IPS DF 6.9 (cell line): ENCODE data around the gene USP2.

Experiments used
- DNase-seq: peaks from one replicate; pipeline ENCODE4 v3.0.0-alpha.2; 2013; ENCODE audit warnings: low read depth, low spot score
- H3K27ac ChIP-seq: one replicate; pipeline ENCODE4 v1.5.1; 2013; ENCODE audit warnings: low read length, control low read depth
- H3K27me3 ChIP-seq: 2 replicates; pipeline ENCODE4 v1.6.1; 2013; ENCODE audit warnings: mild to moderate bottlenecking, low read length; ENCODE audit not compliant: control insufficient read depth, insufficient read depth
- H3K36me3 ChIP-seq: 2 replicates; pipeline ENCODE4 v1.6.1; 2013; ENCODE audit warnings: low read length; ENCODE audit not compliant: control insufficient read depth, insufficient read depth
- H3K4me1 ChIP-seq: 2 replicates; pipeline ENCODE4 v1.6.1; 2013; ENCODE audit warnings: low read length; ENCODE audit not compliant: control insufficient read depth, insufficient read depth
- H3K4me3 ChIP-seq: 2 replicates; pipeline ENCODE4 v1.5.1; 2013; ENCODE audit warnings: mild to moderate bottlenecking, low read length
- H3K9me3 ChIP-seq: 2 replicates; pipeline ENCODE4 v1.6.1; 2013; ENCODE audit warnings: low read length, inconsistent platforms; ENCODE audit not compliant: control insufficient read depth, insufficient read depth
- WGBS: extraction: QIAGEN DNeasy Blood & Tissue Kit; methylation state at CpG from one replicate; pipeline ENCODE4 v1.1.7; 2013; ENCODE audit warnings: mixed read lengths, missing lambda C conversion rate; ENCODE audit not compliant: insufficient read length, insufficient coverage; 5-methylcytosine and 5-hydroxymethylcytosine counted together

Gene USP2

GRCh38 chr11:119371067-119371601 is 10.4 kb downstream of the USP2 start:
- H3K4me3 ChIP-seq: no peak overlapping the region

GRCh38 chr11:119370486-119371046 is 10.9 kb downstream of the USP2 start:
- Histone ChIP-seq H3K4me3 (no peak overlapping the region), H3K36me3 (no peaks in the 10 kb centered on the region), H3K4me1 (peaks cover under 1% of the 10 kb centered on the region; the same call in 1 of the 2 replicates), H3K9me3 (no peaks in the 10 kb centered on the region), H3K27ac (no peak overlapping the region), H3K27me3 (no peaks in the 10 kb centered on the region)
- no CpG with 5 or more reads among the region's 8 CpGs for WGBS
- no peak for DNase-seq

More at GRCh38 chr11:119371067-119371601, 10.4 kb downstream of the USP2 start:
- no CpG with 5 or more reads among the region's 8 CpGs for WGBS
- H3K27me3 ChIP-seq: no peaks in the 10 kb centered on the region
- H3K27ac ChIP-seq: no peak overlapping the region
- DNase-seq: no peak
- no peaks in the 10 kb centered on the region for H3K36me3 ChIP-seq
- H3K4me1 ChIP-seq: peaks cover 3% of the 10 kb centered on the region; the same call in 1 of the 2 replicates
- H3K9me3 ChIP-seq: no peaks in the 10 kb centered on the region

GRCh38 chr11:119369132-119369925 is 12.2 kb downstream of the USP2 start:
- H3K4me1 ChIP-seq: peaks cover 2% of the 10 kb centered on the region; the same call in 1 of the 2 replicates
- H3K4me3 ChIP-seq: no peak overlapping the region
- no CpG with 5 or more reads among the region's 13 CpGs for WGBS
- peaks cover 5% of the 10 kb centered on the region; the same call in 1 of the 2 replicates for H3K27me3 ChIP-seq
- no peaks in the 10 kb centered on the region for H3K36me3 ChIP-seq
- H3K9me3 ChIP-seq: no peaks in the 10 kb centered on the region
- no peak for DNase-seq
- H3K27ac ChIP-seq: no peak overlapping the region

- no peak overlapping the region for H3K4me3 ChIP-seq
- peaks cover 4% of the 10 kb centered on the region for H3K4me1 ChIP-seq
- H3K9me3 ChIP-seq: no peaks in the 10 kb centered on the region
- H3K27me3 ChIP-seq: peaks cover 8% of the 10 kb centered on the region; the same call in 1 of the 2 replicates
- no peaks in the 10 kb centered on the region for H3K36me3 ChIP-seq
- WGBS: no CpG with 5 or more reads among the region's 17 CpGs
- no peak overlapping the region for H3K27ac ChIP-seq
- no peak for DNase-seq
Measured at GRCh38 chr11:119368121-119369034, 13.1 kb downstream of the USP2 start.

- DNase-seq: no peak
- H3K27ac ChIP-seq: no peak overlapping the region
Measured at GRCh38 chr11:119367661-119368120, 13.8 kb downstream of the USP2 start.

GRCh38 chr11:119366690-119367620 is 14.5 kb downstream of the USP2 start:
- no peak for DNase-seq
- Histone ChIP-seq H3K27me3 (peaks cover 14% of the 10 kb centered on the region; the same call in 1 of the 2 replicates), H3K4me3 (no peak overlapping the region), H3K36me3 (no peaks in the 10 kb centered on the region), H3K4me1 (peaks cover 6% of the 10 kb centered on the region), H3K27ac (no peak overlapping the region), H3K9me3 (no peaks in the 10 kb centered on the region)
- WGBS: no CpG with 5 or more reads among the region's 11 CpGs

More at GRCh38 chr11:119367661-119368120, 13.8 kb downstream of the USP2 start:
- H3K4me3 ChIP-seq: no peak overlapping the region
- no peaks in the 10 kb centered on the region for H3K36me3 ChIP-seq
- peaks cover 6% of the 10 kb centered on the region for H3K4me1 ChIP-seq
- WGBS: no CpG with 5 or more reads among the region's 9 CpGs
- peaks cover 11% of the 10 kb centered on the region; the same call in 1 of the 2 replicates for H3K27me3 ChIP-seq
- no peaks in the 10 kb centered on the region for H3K9me3 ChIP-seq

- Histone ChIP-seq H3K27me3 (peaks cover 14% of the 10 kb centered on the region; the same call in 1 of the 2 replicates), H3K4me1 (peaks cover 9% of the 10 kb centered on the region), H3K4me3 (no peak overlapping the region), H3K36me3 (no peaks in the 10 kb centered on the region), H3K9me3 (no peaks in the 10 kb centered on the region), H3K27ac (no peak overlapping the region)
- no CpG with 5 or more reads among the region's 6 CpGs for WGBS
- no peak for DNase-seq
Measured at GRCh38 chr11:119365071-119365591, 16.4 kb downstream of the USP2 start.

- Histone ChIP-seq H3K27ac (no peak overlapping the region), H3K4me1 (peaks cover 9% of the 10 kb centered on the region), H3K9me3 (no peaks in the 10 kb centered on the region), H3K4me3 (peak overlapping the region; percentile 50; the same call in 1 of the 2 replicates), H3K27me3 (peaks cover 14% of the 10 kb centered on the region; the same call in 1 of the 2 replicates), H3K36me3 (no peaks in the 10 kb centered on the region)
- DNase-seq: no peak
- WGBS: no CpG with 5 or more reads among the region's 88 CpGs
Measured at GRCh38 chr11:119363851-119364590, 17.5 kb downstream of the USP2 start.
